ENCODE measurements around the gene RXFP2. TPM values are rescaled to one million over a fixed set of nuclear protein-coding genes. Genes with fewer than 3 reads are reported as not detected.

The RXFP2 gene
- polyA plus RNA-seq, 1 experiment = not detected

DNA sequence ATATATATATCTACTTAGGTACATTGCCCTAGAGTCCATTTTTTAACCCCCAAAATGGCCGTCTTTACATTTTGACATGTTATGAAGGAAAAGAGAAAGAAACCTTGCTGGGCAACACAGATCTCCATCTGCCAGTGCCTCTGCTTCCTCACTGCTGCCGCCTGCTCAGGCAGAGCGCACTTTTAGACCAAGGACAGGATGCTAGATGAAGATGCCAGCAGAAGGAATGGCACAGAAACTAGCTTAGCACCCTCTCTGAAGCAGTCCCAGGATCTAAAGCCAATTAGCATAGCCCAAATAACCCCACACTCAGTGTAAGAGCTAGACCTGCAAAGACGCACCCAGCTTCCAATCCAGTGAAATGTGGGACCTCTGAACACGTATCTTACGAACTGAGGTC lies 111.9 kb downstream of the RXFP2 start:
- Histone ChIP-seq H3K27me3 (ENCODE audit: control insufficient read depth, insufficient read depth, low read length) (peaks cover 18% of the 10 kb centered on the region), H3K9me3 (ENCODE audit: control insufficient read depth, insufficient read depth, low read length) (no peaks in the 10 kb centered on the region), H3K4me3 (ENCODE audit: low read depth, low read length) (no peak overlapping the region), H3K27ac (ENCODE audit: low read depth, low read length) (no peak overlapping the region)
- TF ChIP-seq, protein P1, sequence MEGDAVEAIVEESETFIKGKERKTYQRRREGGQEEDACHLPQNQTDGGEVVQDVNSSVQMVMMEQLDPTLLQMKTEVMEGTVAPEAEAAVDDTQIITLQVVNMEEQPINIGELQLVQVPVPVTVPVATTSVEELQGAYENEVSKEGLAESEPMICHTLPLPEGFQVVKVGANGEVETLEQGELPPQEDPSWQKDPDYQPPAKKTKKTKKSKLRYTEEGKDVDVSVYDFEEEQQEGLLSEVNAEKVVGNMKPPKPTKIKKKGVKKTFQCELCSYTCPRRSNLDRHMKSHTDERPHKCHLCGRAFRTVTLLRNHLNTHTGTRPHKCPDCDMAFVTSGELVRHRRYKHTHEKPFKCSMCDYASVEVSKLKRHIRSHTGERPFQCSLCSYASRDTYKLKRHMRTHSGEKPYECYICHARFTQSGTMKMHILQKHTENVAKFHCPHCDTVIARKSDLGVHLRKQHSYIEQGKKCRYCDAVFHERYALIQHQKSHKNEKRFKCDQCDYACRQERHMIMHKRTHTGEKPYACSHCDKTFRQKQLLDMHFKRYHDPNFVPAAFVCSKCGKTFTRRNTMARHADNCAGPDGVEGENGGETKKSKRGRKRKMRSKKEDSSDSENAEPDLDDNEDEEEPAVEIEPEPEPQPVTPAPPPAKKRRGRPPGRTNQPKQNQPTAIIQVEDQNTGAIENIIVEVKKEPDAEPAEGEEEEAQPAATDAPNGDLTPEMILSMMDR (IDR thresholded peaks at IDR 0.05; ENCODE audit: low read depth, low read length) = no peak
- POLR2A ChIA-PET = no interaction called here
- CTCF ChIA-PET = interaction anchor here (0.7 kb wide), 1 partner anchor 10 kb away, joined by 4 read pairs; no protein-coding TSS in a partner anchor
- no peak for DNase-seq (ENCODE audit: low read depth, low spot score)

Data from AG04450 (cell line).